Hepatocyte (in vitro differentiated cells): ENCODE results near the gene TMPRSS4. TPM values are rescaled to one million over a fixed set of nuclear protein-coding genes. Genes with fewer than 3 reads are reported as not detected.

Experiments
- DNase-seq: peaks from one replicate; pipeline ENCODE4 v3.0.0-alpha.2; 2016; ENCODE audit warnings: low spot score
- H2AFZ ChIP-seq: fragments of 200-600 bp; sonication (generic); 2 replicates; pipeline ENCODE4 v1.6.0; 2016; ENCODE audit warnings: antibody characterized with exemption, mild to moderate bottlenecking
- H3K27ac ChIP-seq: fragments of 200-600 bp; sonication (generic); 2 replicates; pipeline ENCODE4 v1.5.1; 2016; ENCODE audit warnings: mild to moderate bottlenecking
- H3K27me3 ChIP-seq: fragments of 200-600 bp; sonication (generic); 2 replicates; pipeline ENCODE4 v1.6.1; 2016
- H3K36me3 ChIP-seq: fragments of 200-600 bp; sonication (generic); replicated peaks from 2 replicates; pipeline ENCODE4 v1.5.1; 2016; ENCODE audit warnings: low read depth; ENCODE audit not compliant: insufficient read depth
- H3K4me1 ChIP-seq: fragments of 200-600 bp; sonication (generic); 2 replicates; pipeline ENCODE4 v1.5.1; 2016; ENCODE audit warnings: mild to moderate bottlenecking, moderate library complexity; ENCODE audit not compliant: insufficient read depth
- H3K4me2 ChIP-seq: fragments of 200-600 bp; sonication (generic); 2 replicates; pipeline ENCODE4 v1.6.0; 2016
- H3K4me3 ChIP-seq: fragments of 200-600 bp; sonication (generic); 2 replicates; pipeline ENCODE4 v1.5.1; 2016; ENCODE audit warnings: mild to moderate bottlenecking
- H3K79me2 ChIP-seq: fragments of 200-600 bp; sonication (generic); 2 replicates; pipeline ENCODE4 v1.6.0; 2017; ENCODE audit warnings: mild to moderate bottlenecking
- H3K9me2 ChIP-seq: fragments of 200-600 bp; sonication (generic); replicated peaks from 2 replicates; pipeline ENCODE4 v1.6.0; 2017; ENCODE audit warnings: mild to moderate bottlenecking; ENCODE audit not compliant: insufficient read depth
- H3K9me3 ChIP-seq: fragments of 200-600 bp; sonication (generic); 2 replicates; pipeline ENCODE4 v1.5.1; 2016; ENCODE audit warnings: low read depth, mild to moderate bottlenecking
- H4K20me1 ChIP-seq: fragments of 200-600 bp; sonication (generic); 2 replicates; pipeline ENCODE4 v1.6.0; 2016; ENCODE audit warnings: mild to moderate bottlenecking; ENCODE audit not compliant: insufficient read depth, poor library complexity, severe bottlenecking
- EZH2 ChIP-seq: fragments of 200-600 bp; sonication (generic); IDR thresholded peaks from 2 replicates; pipeline ENCODE4 v1.6.1; 2016; ENCODE audit warnings: antibody characterized with exemption, mild to moderate bottlenecking, borderline replicate concordance
- EZH2phosphoT487 ChIP-seq: fragments of 200-600 bp; sonication (generic); IDR thresholded peaks from one replicate; pipeline ENCODE4 v1.6.1; 2018; ENCODE audit warnings: antibody characterized with exemption, mild to moderate bottlenecking, low read depth, moderate library complexity; ENCODE audit not compliant: unreplicated experiment, severe bottlenecking
- WGBS: methylation state at CpG from one replicate; pipeline ENCODE4 v1.1.6; 2016; ENCODE audit warnings: low lambda C conversion rate; ENCODE audit errors: missing lambda C conversion rate; 5-methylcytosine and 5-hydroxymethylcytosine counted together
- polyA plus RNA-seq: library from polyadenylated mRNA; unstranded; fragments of >200 nt; fragmentation: Nextera tagmentation; extraction: Ambion mirVana; gene quantifications from 2 replicates; pipeline ENCODE4 v1.2.1, GENCODE V29; 2016
- total RNA-seq: library from RNA; depleted of rRNA; stranded (reverse); fragments of >200 nt; gene quantifications from 2 replicates; pipeline ENCODE4 v1.2.3, GENCODE V29; 2014
- TF ChIP-seq, protein P1 (sequence below): fragments of 200-600 bp; sonication (generic); IDR thresholded peaks from 2 replicates; pipeline ENCODE4 v1.5.1; 2016; ENCODE audit warnings: antibody characterized with exemption, mild to moderate bottlenecking; ENCODE audit not compliant: poor library complexity

Gene TMPRSS4
- total and polyA plus RNA-seq, 2 experiments from 2014 or later, result 10.9 to 16.2 TPM

DNA sequence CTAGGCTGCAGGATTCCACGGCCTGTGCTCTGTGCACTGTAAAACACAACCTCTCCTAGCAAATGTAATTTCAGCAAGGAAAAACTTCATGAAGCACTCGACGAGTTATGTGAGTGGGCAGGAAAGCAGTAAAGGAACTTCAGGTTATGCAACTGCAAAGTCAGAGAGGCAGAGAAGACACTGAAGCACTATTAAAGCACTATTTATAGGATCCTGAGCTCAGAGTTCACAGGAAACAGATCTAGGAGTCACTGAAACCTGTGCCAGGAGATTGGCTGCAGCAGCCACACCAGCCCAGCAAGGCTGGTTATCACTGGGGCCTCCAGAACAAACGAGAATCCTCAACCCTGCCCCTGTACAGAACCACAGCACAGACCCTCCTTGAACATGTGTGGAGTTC, 7.4 kb downstream of the TMPRSS4 start:
- TF ChIP-seq EZH2 (no peak), EZH2phosphoT487 (no peak)
- TF ChIP-seq, protein P1, sequence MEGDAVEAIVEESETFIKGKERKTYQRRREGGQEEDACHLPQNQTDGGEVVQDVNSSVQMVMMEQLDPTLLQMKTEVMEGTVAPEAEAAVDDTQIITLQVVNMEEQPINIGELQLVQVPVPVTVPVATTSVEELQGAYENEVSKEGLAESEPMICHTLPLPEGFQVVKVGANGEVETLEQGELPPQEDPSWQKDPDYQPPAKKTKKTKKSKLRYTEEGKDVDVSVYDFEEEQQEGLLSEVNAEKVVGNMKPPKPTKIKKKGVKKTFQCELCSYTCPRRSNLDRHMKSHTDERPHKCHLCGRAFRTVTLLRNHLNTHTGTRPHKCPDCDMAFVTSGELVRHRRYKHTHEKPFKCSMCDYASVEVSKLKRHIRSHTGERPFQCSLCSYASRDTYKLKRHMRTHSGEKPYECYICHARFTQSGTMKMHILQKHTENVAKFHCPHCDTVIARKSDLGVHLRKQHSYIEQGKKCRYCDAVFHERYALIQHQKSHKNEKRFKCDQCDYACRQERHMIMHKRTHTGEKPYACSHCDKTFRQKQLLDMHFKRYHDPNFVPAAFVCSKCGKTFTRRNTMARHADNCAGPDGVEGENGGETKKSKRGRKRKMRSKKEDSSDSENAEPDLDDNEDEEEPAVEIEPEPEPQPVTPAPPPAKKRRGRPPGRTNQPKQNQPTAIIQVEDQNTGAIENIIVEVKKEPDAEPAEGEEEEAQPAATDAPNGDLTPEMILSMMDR, result no peak
- WGBS, result 22% methylated on average over 4 of the region's 4 CpGs
- Histone ChIP-seq H3K4me2 (peak overlapping the region; percentile 31), H3K4me1 (peaks cover 13% of the 10 kb centered on the region), H3K27me3 (peaks cover 2% of the 10 kb centered on the region), H3K79me2 (no peaks in the 10 kb centered on the region), H2AFZ (no peak overlapping the region), H3K4me3 (no peak overlapping the region), H3K9me3 (no peaks in the 10 kb centered on the region), H3K36me3 (no peaks in the 10 kb centered on the region), H3K27ac (peak overlapping the region; percentile 72), H3K9me2 (no peaks in the 10 kb centered on the region), H4K20me1 (no peaks in the 10 kb centered on the region)
- peak; percentile 71 for DNase-seq

DNA sequence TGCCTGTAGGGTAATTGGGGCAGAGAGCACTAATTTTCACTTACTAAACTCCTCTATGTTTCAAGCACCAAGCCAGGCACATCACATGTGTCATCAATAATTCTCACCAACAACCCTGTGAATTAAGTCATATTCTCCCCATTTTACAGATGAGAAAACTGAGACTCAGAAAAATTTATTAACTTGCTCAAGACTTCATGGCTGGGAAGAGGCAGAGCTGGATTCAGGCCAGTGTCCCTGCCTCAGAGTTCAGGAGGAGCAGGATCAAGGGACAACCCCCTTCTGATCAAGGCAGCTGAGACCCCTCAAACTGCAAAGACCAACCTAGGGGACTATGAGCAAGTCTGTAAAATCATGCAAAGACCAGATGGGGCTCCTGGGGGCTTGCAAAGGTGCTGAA, 7.8 kb downstream of the TMPRSS4 start:
- Histone ChIP-seq H3K36me3 (no peaks in the 10 kb centered on the region), H3K9me2 (no peaks in the 10 kb centered on the region), H3K9me3 (no peaks in the 10 kb centered on the region), H4K20me1 (no peaks in the 10 kb centered on the region), H3K27me3 (peaks cover 2% of the 10 kb centered on the region), H3K79me2 (no peaks in the 10 kb centered on the region), H3K4me3 (no peak overlapping the region), H3K4me1 (peaks cover 13% of the 10 kb centered on the region), H3K4me2 (no peak overlapping the region), H3K27ac (peak overlapping the region; percentile 72), H2AFZ (no peak overlapping the region)
- DNase-seq, result no peak
- TF ChIP-seq EZH2, result no peak
- no peak for TF ChIP-seq EZH2phosphoT487
- TF ChIP-seq, protein P1, result no peak

DNA sequence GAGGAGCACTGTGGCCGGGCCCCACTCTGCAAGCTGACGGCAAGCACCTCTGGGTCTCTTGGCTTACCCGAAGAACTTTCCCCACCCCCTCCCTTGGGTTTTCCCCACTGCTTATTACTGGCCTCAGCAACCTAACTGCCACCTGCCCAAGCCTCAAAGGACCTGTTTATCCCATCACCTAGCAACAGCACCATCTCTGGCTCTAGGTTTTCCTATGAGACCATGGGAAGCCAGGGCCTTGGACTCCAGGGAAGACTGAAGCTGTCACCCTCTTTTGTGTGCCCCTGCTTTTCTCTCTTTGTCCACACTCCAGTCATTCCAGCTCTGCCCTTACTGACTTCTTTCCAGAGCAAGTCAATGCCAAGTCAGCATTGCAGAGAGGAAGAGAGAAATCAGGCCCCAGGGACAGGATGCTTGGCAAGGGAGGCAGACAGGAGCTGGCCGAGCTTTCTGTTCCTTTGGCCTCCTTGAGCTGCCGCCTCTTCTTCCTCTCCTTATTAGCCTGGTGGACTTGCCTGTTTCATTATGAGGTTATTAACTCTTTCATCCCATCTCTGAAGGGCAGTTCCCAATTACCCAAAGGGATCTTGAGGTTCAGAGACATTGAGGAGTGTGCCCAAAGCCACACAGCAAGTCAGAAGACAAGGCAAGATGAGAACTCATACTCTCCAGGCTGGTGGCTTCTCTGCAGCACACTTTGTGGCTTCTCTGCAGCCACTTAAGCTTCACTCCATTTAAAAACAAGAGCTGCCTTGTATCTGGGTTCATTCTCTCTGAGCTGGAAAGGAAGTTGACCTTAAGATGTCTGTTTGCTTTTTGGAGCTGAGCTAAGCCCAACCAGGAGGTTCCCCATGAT, 10.3 kb downstream of the TMPRSS4 start, which contains the start of gene SMIM35:
SMIM35 (minus strand) TSS at position 51 of the 856 bp plus-strand sequence. CDS start 206 bp downstream, outside the sequence.
- TF ChIP-seq EZH2phosphoT487 (no peak), EZH2 (no peak)
- TF ChIP-seq, protein P1, result no peak
- H3K27ac ChIP-seq, result no peak within 1 kb of the TSS
- 91% methylated on average over 4 of the region's 5 CpGs for WGBS
- H4K20me1 ChIP-seq, result no peaks in the 10 kb centered on the region
- DNase-seq, result no peak
- H3K79me2 ChIP-seq, result no peaks in the 10 kb centered on the region
- H3K36me3 ChIP-seq, result no peaks in the 10 kb centered on the region
- no peak within 1 kb of the TSS for H3K4me2 ChIP-seq
- H3K27me3 ChIP-seq, result no peaks in the 10 kb centered on the region
- no peaks in the 10 kb centered on the region for H3K9me3 ChIP-seq
- H2AFZ ChIP-seq, result no peak within 1 kb of the TSS
- peaks cover 16% of the 10 kb centered on the region for H3K4me1 ChIP-seq
- H3K4me3 ChIP-seq, result no peak within 1 kb of the TSS
- no peaks in the 10 kb centered on the region for H3K9me2 ChIP-seq
